ENCODE data around the gene ABCE1.

The ABCE1 gene

GRCh38 chr4:145176641-145177432 lies 78.7 kb downstream of the ABCE1 start:
- peak overlapping the region; percentile 81 for H3K4me3 ChIP-seq (ENCODE audit: low read depth, low read length)
- TF ChIP-seq, protein P1, sequence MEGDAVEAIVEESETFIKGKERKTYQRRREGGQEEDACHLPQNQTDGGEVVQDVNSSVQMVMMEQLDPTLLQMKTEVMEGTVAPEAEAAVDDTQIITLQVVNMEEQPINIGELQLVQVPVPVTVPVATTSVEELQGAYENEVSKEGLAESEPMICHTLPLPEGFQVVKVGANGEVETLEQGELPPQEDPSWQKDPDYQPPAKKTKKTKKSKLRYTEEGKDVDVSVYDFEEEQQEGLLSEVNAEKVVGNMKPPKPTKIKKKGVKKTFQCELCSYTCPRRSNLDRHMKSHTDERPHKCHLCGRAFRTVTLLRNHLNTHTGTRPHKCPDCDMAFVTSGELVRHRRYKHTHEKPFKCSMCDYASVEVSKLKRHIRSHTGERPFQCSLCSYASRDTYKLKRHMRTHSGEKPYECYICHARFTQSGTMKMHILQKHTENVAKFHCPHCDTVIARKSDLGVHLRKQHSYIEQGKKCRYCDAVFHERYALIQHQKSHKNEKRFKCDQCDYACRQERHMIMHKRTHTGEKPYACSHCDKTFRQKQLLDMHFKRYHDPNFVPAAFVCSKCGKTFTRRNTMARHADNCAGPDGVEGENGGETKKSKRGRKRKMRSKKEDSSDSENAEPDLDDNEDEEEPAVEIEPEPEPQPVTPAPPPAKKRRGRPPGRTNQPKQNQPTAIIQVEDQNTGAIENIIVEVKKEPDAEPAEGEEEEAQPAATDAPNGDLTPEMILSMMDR (IDR thresholded peaks at IDR 0.05; ENCODE audit: low read depth, low read length) = no peak

- peak overlapping the region; percentile 81 for H3K4me3 ChIP-seq (ENCODE audit: low read depth, low read length)
- TF ChIP-seq, protein P1 (IDR thresholded peaks at IDR 0.05; ENCODE audit: low read depth, low read length) = no peak
Observed at GRCh38 chr4:145177511-145177905, 79.4 kb downstream of the ABCE1 start.

DNA sequence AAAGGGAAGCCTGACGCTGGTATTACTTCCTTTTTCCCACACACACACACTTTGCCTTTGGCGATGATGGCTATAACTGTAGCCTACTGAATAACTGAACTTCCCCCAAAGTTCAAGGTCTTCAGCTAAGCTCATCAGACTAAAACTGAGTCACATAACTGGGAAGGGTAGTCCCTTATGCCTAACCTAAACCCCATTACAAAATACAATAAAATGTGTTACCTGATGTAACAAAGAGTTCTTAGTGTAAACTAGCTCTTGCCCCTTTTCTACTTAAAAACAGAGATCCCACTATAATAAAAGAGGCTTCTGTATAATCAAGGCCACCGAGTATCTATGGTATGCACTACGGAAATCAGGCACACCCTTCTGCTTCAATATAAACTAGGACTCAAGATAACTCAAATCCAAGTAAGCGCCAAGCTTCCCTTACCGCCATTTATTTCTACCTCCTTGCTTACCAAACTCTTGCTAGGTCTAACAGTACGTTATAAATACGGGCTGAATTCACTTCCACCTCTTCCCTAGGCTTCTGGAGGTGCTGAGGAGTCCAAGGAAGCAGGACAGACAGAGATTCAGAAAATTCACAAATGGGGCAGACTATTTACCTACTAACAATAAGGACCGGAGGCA lies 79.9 kb downstream of the ABCE1 start:
- H3K4me3 ChIP-seq (ENCODE audit: low read depth, low read length) = peak overlapping the region; percentile 81
- TF ChIP-seq, protein P1 (IDR thresholded peaks at IDR 0.05; ENCODE audit: low read depth, low read length) = no peak

- TF ChIP-seq, protein P1 (IDR thresholded peaks at IDR 0.05; ENCODE audit: low read depth, low read length) = no peak
Observed at GRCh38 chr4:145178740-145179280, 80.7 kb downstream of the ABCE1 start.

More at GRCh38 chr4:145178740-145179280, 80.7 kb downstream of the ABCE1 start:
- peak overlapping the region; percentile 81 for H3K4me3 ChIP-seq (ENCODE audit: low read depth, low read length)

Data from WI38 (cell line).